H1 (cell line): ENCODE measurements around the gene ADIPOR2. TPM values are rescaled to one million over a fixed set of nuclear protein-coding genes. Genes with fewer than 3 reads are reported as not detected.
A peak's percentile ranks its signal among the peaks of the same experiment; 100 is the strongest.

Source experiments
- CTCF ChIA-PET: fragments of 300-600 bp; sonication (Branson Sonifier 250); formaldehyde crosslinking; loops from one replicate; lab custom pipeline; 2021; ENCODE audit not compliant: partially characterized antibody; lab: Charles Lee
- POLR2A ChIA-PET: fragments of 300-600 bp; sonication (Branson Sonifier 250); formaldehyde crosslinking; loops from one replicate; lab custom pipeline; 2021; ENCODE audit warnings: inconsistent platforms; ENCODE audit not compliant: partially characterized antibody; lab: Charles Lee
- DNase-seq, 2 experiments: peaks; one replicate each; pipeline versions ENCODE4 v3.0.0 to v3.0.0-alpha.2; 2010 to 2022; ENCODE audit warnings: low spot score in 2 of 2, low read depth in 1 of 2, mixed read lengths in 1 of 2
- FAIRE-seq: peaks from 2 replicates; lab custom pipeline; 2011; peaks lifted over from hg19 to GRCh38; lab: Jason Lieb, UNC
- H2AFZ ChIP-seq: 2 replicates; pipeline ENCODE4 v1.8.1; 2012; ENCODE audit warnings: low read length, inconsistent platforms
- H2AK5ac ChIP-seq: 2 replicates; pipeline ENCODE4 v1.6.1; 2013; ENCODE audit warnings: low read depth, low read length
- H2BK120ac ChIP-seq: replicated peaks from 2 replicates; pipeline ENCODE3; 2013; ENCODE audit warnings: low read depth, low read length, inconsistent platforms
- H2BK12ac ChIP-seq: 2 replicates; pipeline ENCODE4 v1.6.1; 2013; ENCODE audit warnings: low read depth, low read length
- H2BK15ac ChIP-seq: 2 replicates; pipeline ENCODE4 v1.6.1; 2013; ENCODE audit warnings: low read length
- H2BK20ac ChIP-seq: 2 replicates; pipeline ENCODE4 v1.6.1; 2013; ENCODE audit warnings: low read length
- H2BK5ac ChIP-seq: 2 replicates; pipeline ENCODE4 v1.6.1; 2013; ENCODE audit warnings: low read depth, low read length
- H3K14ac ChIP-seq: 2 replicates; pipeline ENCODE4 v1.6.1; 2013; ENCODE audit warnings: inconsistent platforms; ENCODE audit not compliant: insufficient read length
- H3K18ac ChIP-seq: 2 replicates; pipeline ENCODE4 v1.6.1; 2013; ENCODE audit warnings: low read length; ENCODE audit errors: extremely low read depth
- H3K23ac ChIP-seq: 2 replicates; pipeline ENCODE4 v1.6.1; 2013; ENCODE audit warnings: inconsistent platforms; ENCODE audit not compliant: insufficient read length
- H3K23me2 ChIP-seq: 2 replicates; pipeline ENCODE4 v1.6.1; 2013; ENCODE audit warnings: low read depth, low read length
- H3K27ac ChIP-seq: 2 replicates; pipeline ENCODE4 v1.6.1; 2011; ENCODE audit warnings: low read depth, low read length, inconsistent platforms
- H3K27me3 ChIP-seq, 4 experiments: replicated peaks in 1 of 4; 1 replicate in 1 of 4; 2 replicates in 3 of 4; pipeline versions ENCODE4 v1.6.1 to v1.8.1; 2011 to 2013; ENCODE audit warnings: low read length in 3 of 4, mild to moderate bottlenecking in 3 of 4, inconsistent platforms in 2 of 4, mixed read lengths in 2 of 4, moderate library complexity in 1 of 4; ENCODE audit not compliant: control insufficient read depth in 3 of 4, insufficient read depth in 3 of 4; ENCODE audit errors: extremely low read depth in 1 of 4
- H3K36me3 ChIP-seq, 4 experiments: 2 replicates each; pipeline versions ENCODE4 v1.6.1 to v1.8.1; 2011 to 2013; ENCODE audit warnings: mild to moderate bottlenecking in 4 of 4, low read length in 3 of 4, moderate library complexity in 2 of 4, control low read depth in 1 of 4, inconsistent platforms in 1 of 4; ENCODE audit not compliant: insufficient read depth in 4 of 4, control insufficient read depth in 2 of 4
- H3K4ac ChIP-seq: replicated peaks from 2 replicates; pipeline ENCODE3; 2013; ENCODE audit warnings: low read length, low read depth, mixed read lengths, inconsistent platforms; ENCODE audit not compliant: insufficient read length
- H3K4me1 ChIP-seq, 4 experiments: replicated peaks in 1 of 4; 1 replicate in 1 of 4; 2 replicates in 3 of 4; pipeline versions ENCODE4 v1.6.1 to v1.8.1; 2011 to 2013; ENCODE audit warnings: low read length in 3 of 4, inconsistent platforms in 2 of 4, mixed read lengths in 1 of 4; ENCODE audit not compliant: insufficient read depth in 4 of 4, control insufficient read depth in 3 of 4
- H3K4me2 ChIP-seq, 2 experiments: 2 replicates each; pipeline versions ENCODE4 v1.6.1 to v1.8.1; 2011 to 2013; ENCODE audit warnings: low read depth in 2 of 2, low read length in 2 of 2, control low read depth in 1 of 2, inconsistent platforms in 1 of 2, mild to moderate bottlenecking in 1 of 2; ENCODE audit not compliant: insufficient read depth in 1 of 2
- H3K4me3 ChIP-seq, 4 experiments: fragments of 200-600, 300-600 bp in 1 of 4; sonication (generic), shearing (Covaris generic), sonication (Bioruptor Twin) in 1 of 4; 2 replicates each; pipeline versions ENCODE4 v1.5.1 to v1.8.1; 2011 to 2016; ENCODE audit warnings: low read length in 4 of 4, low read depth in 3 of 4, control low read depth in 2 of 4, inconsistent platforms in 2 of 4, mild to moderate bottlenecking in 2 of 4, mixed read lengths in 1 of 4, moderate library complexity in 1 of 4; ENCODE audit not compliant: insufficient read depth in 2 of 4; ENCODE audit errors: extremely low read depth in 1 of 4
- H3K56ac ChIP-seq: replicated peaks from 2 replicates; pipeline ENCODE3; 2013; ENCODE audit warnings: low read depth, mild to moderate bottlenecking, mixed read lengths, low read length, inconsistent platforms; ENCODE audit not compliant: insufficient read length
- H3K79me1 ChIP-seq: 2 replicates; pipeline ENCODE4 v1.6.1; 2013; ENCODE audit warnings: low read depth, low read length, control low read depth
- H3K79me2 ChIP-seq, 2 experiments: 2 replicates each; pipeline versions ENCODE4 v1.6.1 to v1.8.1; 2012 to 2013; ENCODE audit warnings: low read length in 2 of 2, mild to moderate bottlenecking in 2 of 2, inconsistent platforms in 1 of 2; ENCODE audit not compliant: insufficient read depth in 2 of 2, control insufficient read depth in 1 of 2
- H3K9ac ChIP-seq, 4 experiments: replicated peaks in 1 of 4; 1 replicate in 1 of 4; 2 replicates in 3 of 4; pipeline versions ENCODE4 v1.6.1 to v1.8.1; 2011 to 2013; ENCODE audit warnings: low read depth in 3 of 4, low read length in 3 of 4, control low read depth in 2 of 4, mild to moderate bottlenecking in 2 of 4, moderate library complexity in 2 of 4, inconsistent platforms in 1 of 4; ENCODE audit errors: extremely low read depth in 1 of 4
- H3K9me3 ChIP-seq, 2 experiments: 2 replicates each; pipeline versions ENCODE4 v1.6.1 to v1.8.1; 2012 to 2013; ENCODE audit warnings: mild to moderate bottlenecking in 2 of 2, moderate library complexity in 2 of 2, control low read depth in 1 of 2, inconsistent platforms in 1 of 2, low read depth in 1 of 2, low read length in 1 of 2, mixed read lengths in 1 of 2; ENCODE audit not compliant: insufficient read depth in 2 of 2
- H4K20me1 ChIP-seq, 2 experiments: replicated peaks in 1 of 2; 2 replicates each; pipeline versions ENCODE3 to v1.8.1; 2011 to 2013; ENCODE audit warnings: inconsistent platforms in 2 of 2, low read length in 2 of 2, mild to moderate bottlenecking in 1 of 2; ENCODE audit not compliant: insufficient read depth in 2 of 2, control insufficient read depth in 1 of 2
- H4K5ac ChIP-seq: 2 replicates; pipeline ENCODE4 v1.6.1; 2013; ENCODE audit warnings: low read length, low read depth, mixed read lengths, inconsistent platforms; ENCODE audit not compliant: insufficient read length
- H4K8ac ChIP-seq: 2 replicates; pipeline ENCODE4 v1.8.0; 2013; ENCODE audit warnings: mild to moderate bottlenecking, moderate library complexity, low read length, inconsistent platforms; ENCODE audit not compliant: insufficient read depth; ENCODE audit errors: extremely low read depth
- H4K91ac ChIP-seq: replicated peaks from 2 replicates; pipeline ENCODE3; 2013; ENCODE audit warnings: low read length, mixed read lengths, inconsistent platforms; ENCODE audit not compliant: insufficient read length
- BRCA1 ChIP-seq: IDR thresholded peaks from 2 replicates; pipeline ENCODE4 v1.6.1; 2012; ENCODE audit warnings: low read depth, low read length, improper control_type of control experiment
- CEBPB ChIP-seq: IDR thresholded peaks from 2 replicates; pipeline ENCODE4 v1.6.1; 2012; ENCODE audit warnings: low read depth, low read length
- EGR1 ChIP-seq: IDR thresholded peaks from 2 replicates; pipeline ENCODE4 v1.6.1; 2011; ENCODE audit warnings: low read depth, low read length, borderline replicate concordance
- EP300 ChIP-seq, 2 experiments: IDR thresholded peaks; 1 replicate in 1 of 2; 2 replicates in 1 of 2; pipeline ENCODE4 v1.6.1; 2011 to 2012; ENCODE audit warnings: low read depth in 2 of 2, low read length in 2 of 2, mild to moderate bottlenecking in 2 of 2, borderline replicate concordance in 1 of 2, inconsistent platforms in 1 of 2, moderate library complexity in 1 of 2
- HDAC2 ChIP-seq, 2 experiments: fragments of 300-600 bp in 1 of 2; sonication (generic) in 1 of 2; IDR thresholded peaks; 2 replicates each; pipeline ENCODE4 v1.6.1; 2011 to 2012; ENCODE audit warnings: low read depth in 2 of 2, low read length in 2 of 2, mild to moderate bottlenecking in 2 of 2, moderate library complexity in 2 of 2, borderline replicate concordance in 1 of 2, inconsistent platforms in 1 of 2
- JUND ChIP-seq: IDR thresholded peaks from 2 replicates; pipeline ENCODE4 v1.6.1; 2011; ENCODE audit warnings: mild to moderate bottlenecking, improper control_type of control experiment, low read length
- RAD21 ChIP-seq, 2 experiments: IDR thresholded peaks in 1 of 2; conservative IDR thresholded peaks in 1 of 2; 2 replicates each; pipeline ENCODE4 v1.6.1; 2011; ENCODE audit warnings: low read depth in 2 of 2, low read length in 2 of 2, improper control_type of control experiment in 1 of 2, inconsistent platforms in 1 of 2, mild to moderate bottlenecking in 1 of 2, moderate library complexity in 1 of 2
- SAP30 ChIP-seq: fragments of 300-600 bp; sonication (generic); IDR thresholded peaks from 2 replicates; pipeline ENCODE4 v1.7.1; 2012; ENCODE audit warnings: low read length, moderate library complexity, mild to moderate bottlenecking, inconsistent platforms; ENCODE audit not compliant: insufficient read depth, insufficient replicate concordance
- SP1 ChIP-seq: IDR thresholded peaks from 2 replicates; pipeline ENCODE4 v1.6.1; 2011; ENCODE audit warnings: low read depth, low read length
- SP2 ChIP-seq: IDR thresholded peaks from 2 replicates; pipeline ENCODE4 v1.6.1; 2012; ENCODE audit warnings: mild to moderate bottlenecking, low read length, inconsistent platforms
- TAF1 ChIP-seq: IDR thresholded peaks from 2 replicates; pipeline ENCODE4 v1.6.1; 2011; ENCODE audit warnings: mild to moderate bottlenecking, low read depth, low read length
- TAF7 ChIP-seq: optimal IDR thresholded peaks from 2 replicates; pipeline ENCODE3; 2011; ENCODE audit warnings: low read depth, mild to moderate bottlenecking, inconsistent platforms, low read length, moderate library complexity, borderline replicate concordance
- WGBS, 2 experiments: shearing (Covaris generic) in 1 of 2; methylation state at CpG; one replicate each; pipeline versions ENCODE4 v1.1.6 to v1.1.7; 2013 to 2015; ENCODE audit warnings: low lambda C conversion rate in 2 of 2, mixed read lengths in 2 of 2, inconsistent platforms in 1 of 2, low coverage in 1 of 2, missing lambda C conversion rate in 1 of 2; ENCODE audit not compliant: insufficient replicate concordance in 2 of 2, insufficient coverage in 1 of 2, insufficient read length in 1 of 2; ENCODE audit errors: extremely low coverage in 1 of 2, missing lambda C conversion rate in 1 of 2; 5-methylcytosine and 5-hydroxymethylcytosine counted together
- polyA plus RNA-seq, 7 experiments: library from polyadenylated mRNA; depleted of rRNA in 3 of 7; stranded (reverse) in 5 of 7; unstranded in 2 of 7; fragments of >200 nt in 5 of 7; fragments of 200-250 nt in 2 of 7; gene quantifications; 1 replicate in 5 of 7; 2 replicates in 1 of 7; 4 replicates in 1 of 7; pipeline versions ENCODE4 v1.2.1 to v1.2.3, GENCODE V29; 2011 to 2013; ENCODE audit warnings: missing spikeins in 2 of 7, mixed read lengths in 2 of 7
- total RNA-seq: library from RNA; stranded (reverse); fragmentation: NEBNext Ultra II Directional; extraction: Animal tissue kit (Norgen Biotek cat#: 25700); gene quantifications from 2 replicates; pipeline ENCODE4 v1.2.1, GENCODE V29; 2021

ADIPOR2 gene
- total and polyA plus RNA-seq, 2 of the 8 experiments (the other 6 are each of a cell fraction or from before 2014, with no cell fraction given): 17.5 to 50.8 TPM

- Histone ChIP-seq H4K91ac (no peak overlapping the region), H3K27ac (no peak overlapping the region), H3K14ac (no peak overlapping the region), H3K4me2 (peak overlapping the region; percentile 39 to 66), H4K5ac (no peak overlapping the region), H2AK5ac (peak overlapping the region; percentile 72), H2BK12ac (0 out of 2 replicates have a peak overlapping the region, but pooled peaks have one; percentile 46), H3K36me3 (no peaks in the 10 kb centered on the region), H2BK120ac (no peak overlapping the region), H3K79me2 (no peaks in the 10 kb centered on the region), H3K56ac (no peak overlapping the region), H3K79me1 (no peaks in the 10 kb centered on the region), H2BK15ac (0 out of 2 replicates have a peak overlapping the region, but pooled peaks have one; percentile 36), H3K9me3 (no peaks in the 10 kb centered on the region; a peak in 1 of 4 replicates), H4K20me1 (no peaks in the 10 kb centered on the region), H3K23ac (no peak overlapping the region), H3K4ac (no peak overlapping the region), H2BK5ac (no peak overlapping the region), H3K4me3 (peak overlapping the region in 2 of 4 experiments; percentile 16 to 61; a peak in 3 of 8 replicates), H3K27me3 (peaks cover 6 to 27% (median 20%) of the 10 kb centered on the region in 4 experiments), H2AFZ (no peak overlapping the region), H2BK20ac (no peak overlapping the region), H3K4me1 (no peaks in the 10 kb centered on the region), H3K23me2 (peaks cover 8% of the 10 kb centered on the region; the same call in 1 of the 2 replicates), H3K9ac (no peak overlapping the region; a peak in 1 of 7 replicates), H4K8ac (no peak overlapping the region), H3K18ac (no peak overlapping the region)
- ChIA-PET CTCF (interaction anchor here (0.6 to 1.8 kb wide), 2 partner anchors 11 to 62 kb away, joined by 3 to 8 read pairs; no protein-coding TSS in a partner anchor), POLR2A (no interaction called here)
- WGBS, 2 experiments: 70% methylated on average over 11 of the region's 11 CpGs; no CpG with 5 or more reads in 1 of the 2 experiments
- no peak for FAIRE-seq
- DNase-seq: no peak
- no peak for TF ChIP-seq CEBPB
- no peak for TF ChIP-seq RAD21 (IDR thresholded peaks at IDR 0.05 in 1 of 2, conservative IDR thresholded peaks at IDR 0.05 in 1 of 2; ENCODE audit: low read depth in 2 of 2, low read length in 2 of 2)
- no peak for TF ChIP-seq HDAC2 (IDR thresholded peaks at IDR 0.05; ENCODE audit: borderline replicate concordance in 1 of 2, low read depth in 2 of 2, low read length in 2 of 2)
- TF ChIP-seq SAP30: no peak
- TF ChIP-seq SP2: no peak
- no peak for TF ChIP-seq BRCA1
- TF ChIP-seq TAF1: no peak
- TF ChIP-seq SP1: no peak
- TF ChIP-seq JUND: no peak
- no peak for TF ChIP-seq EP300 (IDR thresholded peaks at IDR 0.05; ENCODE audit: borderline replicate concordance in 1 of 2, low read depth in 2 of 2, low read length in 2 of 2)
- TF ChIP-seq TAF7: no peak
- TF ChIP-seq EGR1: no peak
These were observed 27.3 kb upstream of the ADIPOR2 start for GRCh38 chr12:1663440-1664132.
